Mesenteric fat pad (tissue), 1 donor: ENCODE results near the gene HELZ. TPM values are rescaled to one million over a fixed set of nuclear protein-coding genes. Genes with fewer than 3 reads are reported as not detected.

Source experiments
- DNase-seq: peaks from one replicate; pipeline ENCODE4 v3.0.0-alpha.2; 2020; ENCODE audit warnings: low spot score
- total RNA-seq: library from RNA; stranded (reverse); fragmentation: NEBNext Ultra II Directional; extraction: Animal tissue kit (Norgen Biotek cat#: 25700); gene quantifications from one replicate; pipeline ENCODE4 v1.2.1, GENCODE V29; 2021
- donor health status: DM: yes; HTN: yes; CAD: no.

HELZ gene
- total RNA-seq, 1 donor from 2014 or later: 68.8 TPM

- DNase-seq: no peak
These were observed 209.6 kb downstream of the HELZ start for GRCh38 chr17:67035131-67036083.

DNA sequence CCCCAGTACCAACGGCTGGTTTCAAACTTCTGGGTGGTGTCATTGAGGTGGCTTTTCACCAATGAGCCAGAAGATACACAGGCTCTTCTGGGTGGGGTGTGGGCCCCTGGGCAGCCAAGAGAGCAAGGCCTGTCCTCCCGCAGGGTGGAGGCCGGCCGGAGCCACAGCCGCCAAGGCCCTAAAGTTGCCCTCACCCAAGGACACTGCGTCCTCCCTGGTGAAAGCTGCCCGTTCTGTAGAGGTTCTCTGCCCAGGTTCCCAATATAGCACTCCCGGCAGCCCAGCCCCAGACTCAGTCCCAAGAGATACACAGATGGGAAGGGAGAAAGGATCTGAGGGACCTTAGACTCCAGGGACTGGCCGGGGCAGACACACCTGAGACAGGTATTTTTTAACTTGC, 211.4 kb downstream of the HELZ start:
- no peak for DNase-seq

DNA sequence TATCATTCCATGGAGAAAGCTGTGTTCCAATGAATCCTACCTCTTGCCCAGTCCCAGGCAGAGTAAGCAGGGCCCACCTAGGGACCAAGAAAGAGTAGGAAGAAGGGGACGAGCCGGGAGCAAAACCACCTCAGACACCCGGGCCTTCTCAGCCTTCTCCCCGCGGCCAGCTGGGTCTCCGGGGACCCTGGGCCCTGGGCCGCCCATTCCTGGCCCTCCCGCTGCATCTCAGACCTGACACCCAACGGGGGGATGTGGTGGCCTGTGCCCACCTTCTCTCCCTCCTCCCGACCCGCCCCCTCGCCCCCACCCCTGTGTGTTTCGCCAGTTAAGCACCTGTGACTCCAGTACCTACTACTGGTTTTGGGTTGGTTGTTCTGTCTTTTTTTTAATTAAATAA, 212.0 kb downstream of the HELZ start:
- DNase-seq: no peak

GRCh38 chr17:67032382-67032781, 212.6 kb downstream of the HELZ start:
- no peak for DNase-seq

- DNase-seq: no peak
These were observed 214.4 kb downstream of the HELZ start for GRCh38 chr17:67030641-67031040.

DNA sequence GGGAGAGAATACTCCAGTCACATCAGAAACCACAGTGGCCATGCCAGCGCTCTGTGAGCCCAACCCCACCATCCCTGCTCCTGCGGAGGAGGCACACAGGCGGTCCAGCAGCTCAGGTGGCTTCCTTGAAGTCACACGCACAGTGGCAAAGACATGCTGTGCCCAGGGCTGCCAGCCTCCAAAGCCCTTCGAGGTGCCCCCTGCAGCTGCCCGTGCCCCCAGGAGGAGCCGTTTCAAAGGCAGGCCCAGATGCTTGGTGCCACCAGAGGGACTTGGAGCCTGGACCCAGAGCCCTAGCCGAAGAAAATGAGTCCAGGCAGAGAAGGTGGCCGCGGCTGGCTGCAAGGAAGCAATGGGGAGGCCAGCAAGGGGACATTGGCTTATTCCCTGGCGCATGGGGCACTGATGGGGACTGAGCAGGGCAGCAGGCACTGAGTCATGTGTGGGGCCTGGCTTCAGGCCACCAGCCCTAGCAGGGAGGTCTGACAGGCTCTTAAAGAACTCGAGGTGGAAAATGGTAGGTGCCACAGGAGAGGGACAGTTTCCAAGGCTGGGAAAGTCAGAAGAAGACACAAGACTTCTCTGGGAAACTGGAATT, 217.9 kb downstream of the HELZ start:
- no peak for DNase-seq

DNA sequence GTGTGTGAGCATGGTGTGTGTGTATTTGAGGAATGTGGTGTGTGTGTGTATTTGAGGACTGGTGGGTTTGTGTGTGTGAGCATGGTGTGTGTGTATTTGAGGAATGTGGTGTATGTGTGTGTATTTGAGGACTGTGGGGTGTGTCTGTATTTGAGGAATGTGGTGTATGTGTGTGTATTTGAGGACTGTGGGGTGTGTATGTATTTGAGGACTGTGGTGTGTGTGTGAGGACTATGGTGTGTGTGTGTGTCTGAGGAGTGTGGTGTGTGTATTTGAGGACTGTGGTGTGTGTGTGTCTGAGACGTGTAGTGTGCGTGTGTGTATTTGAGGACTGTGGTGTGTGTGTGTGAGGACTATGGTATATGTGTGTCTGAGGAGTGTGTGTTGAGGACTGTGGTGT, 218.7 kb downstream of the HELZ start:
- DNase-seq: no peak

DNA sequence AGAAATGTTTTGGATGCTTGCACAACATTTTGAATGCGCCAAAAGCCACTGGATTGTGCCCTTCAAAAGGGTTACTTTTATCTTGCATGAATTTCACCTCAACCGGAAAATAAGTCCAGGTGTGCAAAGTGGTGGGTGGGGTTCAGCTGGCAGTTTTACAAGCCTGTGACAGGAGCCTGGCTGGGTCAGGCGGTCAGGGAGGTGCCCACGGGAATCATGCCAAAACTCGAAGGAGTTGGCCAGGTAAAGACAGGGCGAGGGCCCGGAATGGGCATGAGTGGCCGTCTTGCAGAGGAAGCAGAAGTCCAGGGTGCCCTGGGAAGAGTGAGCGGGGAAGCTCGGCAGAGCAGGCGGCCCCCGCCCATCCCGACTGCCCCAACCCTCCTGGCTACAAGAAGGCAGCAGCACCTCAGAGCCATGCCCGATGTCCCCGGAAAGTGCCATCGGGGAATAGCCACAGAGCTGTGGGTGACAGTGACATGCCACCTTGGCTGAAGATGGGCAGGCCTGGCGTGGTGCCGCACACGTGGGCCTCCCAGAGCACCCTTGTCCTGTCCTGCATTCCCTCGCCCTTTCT, 219.7 kb downstream of the HELZ start:
- DNase-seq: no peak

- no peak for DNase-seq
These were observed 220.3 kb downstream of the HELZ start for GRCh38 chr17:67024736-67025135.

DNA sequence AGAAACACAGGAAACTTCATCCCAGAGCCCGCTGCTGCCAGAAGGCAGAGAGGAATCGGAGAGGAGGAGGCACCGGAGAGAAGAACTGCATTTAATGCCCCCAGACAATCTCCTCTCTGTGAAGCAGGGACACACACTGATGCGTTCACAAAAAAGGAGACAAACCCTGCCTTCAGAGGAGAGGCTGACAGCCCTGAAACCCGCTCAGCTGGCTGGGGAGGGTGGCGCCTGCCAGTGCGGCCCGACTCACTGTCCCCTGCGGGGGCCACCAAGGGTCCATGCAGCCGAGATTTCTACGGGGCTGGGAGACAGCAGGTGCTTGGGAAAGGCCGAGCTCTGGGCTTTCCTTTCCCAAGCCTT, 222.6 kb downstream of the HELZ start:
- no peak for DNase-seq

DNA sequence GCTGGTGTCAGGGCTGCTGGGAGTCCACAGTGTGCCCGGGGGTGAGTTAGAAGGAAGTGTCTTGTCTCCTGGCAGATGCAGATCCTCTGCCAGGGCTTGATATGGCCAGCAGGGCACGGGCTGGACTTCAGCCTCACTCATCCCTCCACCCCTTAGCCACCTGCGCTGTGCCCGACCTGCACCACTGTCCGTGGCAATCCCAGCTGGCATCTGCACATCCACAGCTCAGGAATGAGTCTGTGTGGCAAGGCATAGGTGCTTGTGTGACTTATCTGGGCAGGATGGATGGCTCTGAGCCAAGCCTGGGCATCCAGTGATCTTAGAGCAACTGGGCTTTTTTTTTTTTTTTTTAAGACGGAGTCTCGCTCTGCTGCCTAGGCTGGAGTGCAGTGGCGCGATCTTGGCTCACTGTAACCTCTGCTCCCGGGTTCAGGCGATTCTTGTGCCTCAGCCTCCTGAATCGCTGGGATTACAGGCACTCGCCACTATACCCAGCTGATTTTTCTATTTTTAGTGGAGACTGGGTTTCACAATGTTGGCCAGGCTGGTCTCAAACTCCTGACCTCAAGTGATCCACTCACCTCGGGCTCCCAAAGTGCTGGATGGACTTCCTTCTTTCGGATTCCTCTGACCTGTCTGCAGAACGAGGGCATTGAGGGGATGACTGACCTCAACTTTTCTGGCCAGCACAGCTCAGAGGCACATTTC, 223.1 kb downstream of the HELZ start:
- no peak for DNase-seq

DNA sequence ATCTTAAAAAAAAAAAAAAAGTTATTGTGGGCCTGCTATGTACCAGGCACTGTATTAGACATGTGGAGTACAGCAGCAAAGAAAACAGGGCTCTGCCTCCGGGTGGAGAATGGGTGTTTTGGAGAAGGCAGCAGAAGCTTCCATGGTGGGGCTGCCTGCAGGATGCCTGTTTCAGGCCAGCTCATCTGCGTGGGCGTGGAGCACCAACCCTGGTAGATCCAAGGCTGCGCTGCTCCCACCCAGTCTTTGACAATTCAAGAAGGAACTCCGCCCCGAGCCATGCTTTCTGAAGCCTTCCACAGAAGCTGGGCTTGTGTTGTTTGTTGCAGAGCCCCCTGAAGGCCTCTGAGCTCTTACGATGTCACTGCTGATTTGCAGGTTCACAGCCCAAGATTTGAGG, 223.8 kb downstream of the HELZ start:
- DNase-seq: no peak

Other genes starting within 250 kb of the HELZ start
- not detected for gene CACNG1, start 200.6 kb downstream of the HELZ start, total RNA-seq
- 56.2 TPM for gene PSMD12, start 121.4 kb upstream of the HELZ start, total RNA-seq
- 47.1 TPM for gene PITPNC1, start 132.1 kb upstream of the HELZ start, total RNA-seq